GM18519 (cell line): ENCODE measurements around the gene HCCS.

Experiments used
- ATAC-seq: cut with Tn5 transposase; IDR thresholded peaks from one replicate; pipeline ENCODE4 v1.9.1; 2021; ENCODE audit warnings: mild to moderate bottlenecking, moderate library complexity; ENCODE audit not compliant: unreplicated experiment, low FRiP score

HCCS gene

DNA sequence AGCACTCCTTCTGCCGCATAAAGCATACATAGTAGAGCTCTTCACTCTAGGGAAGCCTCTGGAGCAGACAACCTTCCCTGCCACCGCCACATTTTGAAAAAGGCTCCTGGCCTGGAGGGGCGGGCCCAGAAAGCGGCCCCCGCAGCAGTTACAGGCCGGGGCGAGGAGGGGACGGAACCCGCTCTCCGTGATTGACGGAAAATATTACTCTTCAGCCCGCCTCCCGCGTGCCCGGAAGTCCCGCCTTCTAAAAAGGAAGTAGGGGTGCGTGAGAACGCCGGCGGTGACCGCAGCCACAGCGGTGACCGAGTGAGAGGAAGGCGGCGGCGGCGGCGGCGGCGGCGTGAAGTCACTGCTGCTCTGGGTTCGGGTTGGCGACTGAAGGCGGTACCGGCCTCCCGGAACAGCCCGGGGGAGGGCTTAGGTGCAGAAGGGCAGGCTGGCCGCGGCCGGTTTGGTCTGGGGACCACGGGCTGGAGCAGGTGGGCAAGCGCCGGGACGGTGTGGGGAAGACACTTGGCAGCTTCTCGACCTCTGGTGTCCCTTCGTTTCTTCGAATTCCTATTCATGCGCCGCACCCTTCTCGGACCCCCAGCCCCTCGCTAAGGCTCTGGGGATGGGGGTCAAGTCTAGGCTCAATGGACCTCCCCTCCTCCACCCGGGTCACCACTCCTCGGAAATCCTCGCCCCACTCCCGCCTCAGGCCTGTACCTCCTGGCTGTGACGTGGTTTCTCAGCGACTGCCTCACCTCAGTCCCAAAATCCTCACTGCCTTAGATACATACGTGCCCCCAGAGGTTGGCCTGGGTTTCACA, at the start of gene HCCS:
HCCS (plus strand) TSS at position 296 of the 815 bp plus-strand sequence. CDS start 729 bp downstream, outside the sequence.
- ATAC-seq: peak; percentile 81

DNA sequence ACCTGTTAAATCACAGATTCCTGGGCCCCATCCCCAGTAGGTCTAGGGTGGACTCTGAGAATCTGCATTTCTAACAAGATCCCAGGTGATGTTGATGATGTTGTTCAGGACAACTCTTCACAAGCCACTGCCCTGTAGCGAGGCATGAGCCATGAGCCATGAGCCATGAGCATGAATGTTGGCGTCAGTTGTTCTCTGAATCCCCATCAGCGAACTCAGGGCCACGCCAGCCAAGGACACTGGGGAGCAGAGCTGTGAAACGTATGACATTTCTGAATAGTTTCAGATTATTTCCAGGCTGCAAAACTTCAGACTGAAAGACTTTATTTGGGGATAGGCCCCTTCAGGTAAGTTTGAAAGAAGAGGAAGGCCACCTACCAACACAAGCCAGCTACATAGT, 46.9 kb upstream of the HCCS start:
- no peak for ATAC-seq

DNA sequence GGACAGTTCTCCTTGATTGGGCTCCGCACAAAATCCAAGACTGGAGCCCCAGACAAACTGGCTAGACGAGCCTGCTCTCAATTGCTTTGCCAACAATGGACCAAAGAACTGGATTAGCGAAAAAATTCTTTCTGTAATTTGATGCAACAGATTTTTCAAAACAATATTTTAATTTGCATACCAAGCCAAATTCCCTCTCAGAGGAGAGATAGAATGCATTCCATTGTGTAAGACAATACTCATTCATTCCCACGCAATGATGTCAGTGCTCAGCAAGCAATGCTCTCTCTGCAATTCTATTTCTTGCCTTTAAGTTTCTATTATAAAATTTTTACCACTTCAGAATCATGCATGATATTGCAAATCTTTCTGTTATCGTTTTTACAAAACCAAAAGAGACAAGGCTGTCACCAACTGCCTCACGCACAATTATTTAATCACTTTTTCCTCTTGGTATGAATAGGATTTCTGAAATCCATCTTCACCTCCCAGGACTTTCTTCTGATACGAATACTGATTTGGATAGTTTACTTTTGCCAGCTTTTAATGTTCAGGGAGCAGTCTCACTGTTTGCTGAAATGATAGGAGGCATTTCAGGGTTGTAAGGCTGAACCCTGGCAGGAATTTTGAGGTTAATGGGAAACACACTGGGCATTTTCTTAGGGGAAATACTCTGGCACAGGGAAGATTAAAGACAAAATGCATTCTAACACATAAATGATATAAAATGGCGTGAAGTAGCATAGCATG, 46.1 kb upstream of the HCCS start:
- no peak for ATAC-seq

DNA sequence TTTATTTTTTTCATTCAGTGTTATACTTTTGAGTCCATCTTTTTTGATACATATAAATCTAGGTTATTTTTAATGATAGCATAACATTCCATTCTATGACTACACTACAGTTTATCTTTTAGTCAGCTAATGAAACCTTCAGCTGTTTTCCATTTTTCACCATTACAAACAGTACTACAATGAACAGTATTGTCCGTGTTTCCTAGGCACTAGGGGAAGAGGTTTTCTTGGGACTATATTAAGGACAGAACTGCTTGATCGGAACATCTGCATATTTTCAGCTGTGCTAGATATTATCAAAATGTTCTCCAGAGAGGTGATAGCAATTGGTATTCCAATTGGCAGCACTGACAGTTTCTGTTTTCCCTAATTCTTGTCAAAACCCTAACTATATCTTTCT, 44.3 kb upstream of the HCCS start:
- no peak for ATAC-seq

DNA sequence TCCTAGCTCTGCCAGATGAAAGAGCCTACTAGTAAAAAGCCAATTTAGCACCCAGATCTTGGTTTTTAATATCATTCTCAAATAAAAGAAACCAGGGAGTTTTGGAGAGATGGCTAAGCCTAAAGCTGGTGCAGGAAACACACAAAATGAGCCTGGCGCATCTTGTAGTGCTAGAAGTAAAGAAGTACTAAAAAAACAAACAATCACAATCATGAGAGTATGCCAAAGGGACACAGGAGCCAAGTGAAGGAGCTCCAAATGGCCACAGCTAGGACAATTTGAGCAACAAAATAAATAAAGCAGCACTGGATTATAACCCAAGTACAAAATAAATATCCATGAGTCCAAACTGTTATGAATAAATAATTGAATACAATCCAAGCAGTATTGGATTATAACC, 37.8 kb upstream of the HCCS start:
- no peak for ATAC-seq

DNA sequence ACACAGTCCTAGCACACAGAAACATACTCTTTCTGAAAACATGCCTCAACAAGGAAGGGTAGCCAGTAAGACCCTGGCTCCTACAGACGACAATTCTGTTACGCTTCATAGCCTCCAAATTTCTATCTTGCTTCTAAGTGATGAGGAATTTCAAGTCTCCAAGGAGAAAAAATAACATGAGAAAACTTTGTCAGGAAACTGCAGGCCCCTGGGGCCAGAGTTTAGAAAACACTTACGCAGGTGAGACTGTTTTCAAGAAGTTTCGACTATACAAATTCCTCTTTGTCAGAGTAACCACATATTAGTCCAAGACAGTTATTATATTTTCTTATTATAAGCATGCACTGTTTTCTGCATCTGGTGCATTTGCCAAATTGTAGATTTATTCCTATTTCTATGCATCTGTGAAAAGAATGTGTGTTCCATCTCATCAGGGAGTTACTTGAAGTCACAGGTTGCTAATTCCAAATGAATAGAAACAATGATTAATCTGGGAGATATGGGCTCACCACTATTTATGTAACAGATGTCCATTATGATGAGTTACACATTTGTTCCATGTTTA, 30.3 kb upstream of the HCCS start:
- ATAC-seq: no peak

DNA sequence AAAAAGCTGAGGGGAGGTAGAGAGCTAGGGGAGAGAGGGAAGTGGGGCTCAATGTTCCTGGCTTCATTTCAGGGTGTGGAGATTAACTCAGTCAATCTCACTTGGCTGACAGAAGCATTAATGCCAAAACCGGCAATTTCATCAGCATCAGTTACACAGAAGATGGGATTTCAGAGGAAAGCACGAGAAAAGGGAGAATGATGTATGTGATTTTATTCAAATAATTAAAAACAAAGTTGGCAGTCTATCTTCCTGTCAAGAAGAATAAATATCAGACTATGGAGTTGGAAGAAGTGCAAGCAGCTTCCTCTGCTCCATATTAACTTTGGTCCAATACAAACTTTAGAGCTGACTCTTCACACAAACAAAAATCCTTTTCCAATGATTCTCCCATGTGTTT, 29.6 kb upstream of the HCCS start:
- ATAC-seq: no peak

DNA sequence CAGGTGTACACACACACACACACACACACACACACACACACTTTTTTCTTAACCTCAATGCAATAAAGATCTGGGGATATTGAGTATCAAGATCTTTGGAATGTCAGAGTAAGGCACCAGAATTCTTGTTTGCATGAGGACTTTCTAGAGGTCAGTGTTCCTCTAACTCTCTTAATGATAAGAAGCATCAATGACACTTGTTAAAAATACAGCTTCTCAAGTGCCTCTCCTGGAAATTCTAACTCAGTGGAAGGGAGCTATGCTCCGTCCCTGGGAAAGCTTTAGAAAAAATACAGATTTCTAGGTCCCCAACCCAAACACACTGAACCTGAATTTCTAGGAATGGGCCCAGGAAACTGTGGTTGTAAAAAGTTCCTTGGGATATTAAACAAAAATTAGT, 25.8 kb upstream of the HCCS start:
- no peak for ATAC-seq

DNA sequence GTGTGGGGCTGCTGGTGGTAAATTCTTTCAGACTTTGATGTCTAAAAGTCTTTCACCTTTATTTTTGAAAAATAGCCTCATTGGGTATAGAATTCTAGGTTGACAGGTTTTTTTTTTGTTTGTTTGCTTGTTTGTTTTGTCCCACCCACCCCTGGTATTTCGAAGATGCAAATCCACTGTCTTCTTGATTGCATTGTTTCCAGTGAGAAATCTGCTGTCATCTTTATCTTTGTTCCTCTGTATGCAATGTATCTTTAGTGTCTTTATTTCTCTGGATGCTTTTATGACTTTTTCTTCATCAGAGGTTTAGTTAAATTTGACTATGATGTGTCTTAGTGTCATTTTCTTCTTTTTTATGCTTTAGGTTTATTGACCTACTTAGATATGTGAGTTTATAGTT, 21.3 kb upstream of the HCCS start:
- no peak for ATAC-seq

DNA sequence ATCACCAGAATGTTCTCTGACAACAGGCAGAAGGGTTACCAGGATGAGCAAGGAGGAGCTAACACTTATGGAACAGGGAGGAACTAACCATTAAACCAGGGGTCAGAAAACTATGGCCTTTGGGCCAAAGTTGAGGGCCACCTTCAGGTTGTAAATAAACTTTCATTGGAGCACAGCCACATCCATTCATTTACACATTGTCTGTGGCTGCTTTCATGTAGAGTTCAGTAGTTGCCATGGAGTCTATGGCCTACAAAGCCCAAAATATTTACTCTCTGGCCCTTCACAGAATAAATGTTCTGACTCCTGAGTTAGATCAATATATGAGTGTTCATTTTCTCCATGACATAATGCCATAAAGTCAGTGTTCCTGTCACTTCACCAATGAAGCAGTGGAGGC, 13.2 kb upstream of the HCCS start:
- no peak for ATAC-seq

DNA sequence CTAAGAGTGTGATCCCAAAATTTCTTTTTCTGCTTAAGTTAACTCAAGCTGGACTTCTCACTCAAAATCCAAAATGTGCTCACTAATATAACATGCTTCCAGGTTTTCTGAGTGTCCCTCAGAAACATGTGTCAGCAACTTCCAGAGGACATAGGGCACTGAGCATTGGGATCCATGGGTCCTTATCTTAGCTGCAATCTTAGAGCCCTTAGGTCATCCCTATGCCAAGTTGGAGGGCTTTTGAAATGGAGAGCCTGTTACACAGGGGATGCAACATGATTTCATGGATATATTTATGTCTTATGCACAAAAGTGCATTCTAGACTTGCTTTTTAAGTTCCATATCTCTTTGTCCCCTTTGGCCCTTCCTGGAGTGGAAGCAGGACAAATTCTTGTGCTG, 11.7 kb upstream of the HCCS start:
- no peak for ATAC-seq

DNA sequence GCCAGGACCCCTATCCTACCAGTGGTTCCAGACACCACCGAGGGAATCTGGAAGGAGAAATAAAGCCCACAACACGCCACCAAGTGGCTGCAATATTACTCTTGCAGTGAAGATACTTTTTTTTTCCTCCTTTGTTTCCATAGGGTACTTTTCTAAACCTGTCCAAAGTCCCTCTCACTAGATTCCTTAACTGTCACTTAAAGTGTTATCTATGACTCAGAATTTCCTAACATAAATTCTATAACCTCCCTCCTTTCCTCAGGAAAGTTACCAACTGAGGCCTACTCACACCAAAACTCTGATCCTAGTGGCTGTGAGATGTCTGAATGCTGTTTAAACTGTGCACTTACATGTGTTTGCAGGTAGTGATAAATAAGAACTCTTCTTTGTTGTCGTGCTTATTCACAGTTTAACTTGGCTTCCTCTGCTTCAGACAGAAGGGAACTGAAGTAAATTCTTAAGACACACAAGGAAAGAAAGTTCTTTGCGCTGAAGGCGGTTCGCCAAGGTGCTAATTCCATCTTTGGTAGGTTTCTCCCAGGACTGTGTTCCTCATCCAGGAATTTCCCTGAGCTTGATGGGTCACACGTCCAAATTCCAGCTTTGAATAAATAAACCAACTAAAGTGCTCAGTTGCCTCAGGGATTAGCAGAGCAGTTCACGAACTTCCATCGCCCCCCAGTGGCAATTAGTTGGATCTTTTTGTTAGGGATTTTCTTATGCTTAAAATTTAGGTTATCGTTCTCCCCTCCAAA, 10.7 kb upstream of the HCCS start:
- no peak for ATAC-seq

DNA sequence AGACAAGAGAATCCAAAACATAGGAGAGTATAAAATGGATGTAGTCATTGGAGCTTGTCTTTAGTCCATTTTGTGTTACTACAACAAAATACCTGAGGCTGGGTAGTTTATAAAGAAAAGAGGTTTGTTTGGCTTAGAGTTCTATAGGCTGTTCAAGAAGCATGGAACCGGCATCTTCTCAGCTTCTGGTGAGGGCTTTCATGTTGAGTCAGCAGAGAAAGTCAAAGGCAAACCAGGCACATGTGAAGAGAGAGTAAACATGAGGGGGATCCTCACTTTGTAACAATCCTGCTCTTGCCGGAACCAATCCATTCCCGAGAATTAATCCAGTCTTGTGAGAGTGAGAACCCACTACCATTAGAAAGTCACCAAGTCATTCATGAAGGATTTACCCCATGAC, 8.1 kb upstream of the HCCS start:
- ATAC-seq: no peak

DNA sequence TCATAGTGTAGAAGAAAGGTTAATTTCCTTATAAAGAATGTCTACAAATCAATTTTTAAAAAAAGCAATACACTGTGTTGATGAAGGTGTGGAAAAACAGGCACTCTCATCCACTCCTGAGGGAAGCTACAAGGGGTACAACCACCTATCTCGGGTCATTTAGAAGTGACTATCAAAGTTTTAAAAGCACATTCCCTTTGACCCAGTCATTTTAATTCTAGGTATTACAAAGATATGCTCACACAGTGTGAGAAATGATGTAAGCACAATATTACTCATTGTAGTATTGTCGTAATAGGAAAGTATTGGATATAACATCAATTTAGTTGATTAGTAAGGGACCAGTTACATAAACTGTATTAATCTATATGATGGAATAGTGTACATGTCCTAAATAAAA, 7.4 kb upstream of the HCCS start:
- no peak for ATAC-seq

DNA sequence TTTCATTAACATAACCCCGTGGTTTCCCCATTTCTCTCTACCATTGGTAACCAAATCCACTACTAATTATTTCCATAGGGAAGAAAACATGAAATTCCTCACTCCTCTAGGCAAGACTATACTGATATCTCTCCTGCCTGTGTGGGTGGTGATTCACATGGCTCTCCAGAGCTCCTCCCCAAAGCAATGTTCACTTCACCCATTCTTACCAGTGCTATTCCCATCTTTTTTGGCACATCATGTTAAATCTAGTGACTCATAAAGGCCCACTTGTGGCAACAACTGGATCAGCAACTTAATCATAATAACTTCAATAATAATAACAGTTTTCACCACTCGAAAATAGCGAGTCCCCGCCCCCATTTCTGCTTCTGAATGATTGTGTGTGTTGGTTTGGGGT, 6.1 kb upstream of the HCCS start:
- no peak for ATAC-seq

DNA sequence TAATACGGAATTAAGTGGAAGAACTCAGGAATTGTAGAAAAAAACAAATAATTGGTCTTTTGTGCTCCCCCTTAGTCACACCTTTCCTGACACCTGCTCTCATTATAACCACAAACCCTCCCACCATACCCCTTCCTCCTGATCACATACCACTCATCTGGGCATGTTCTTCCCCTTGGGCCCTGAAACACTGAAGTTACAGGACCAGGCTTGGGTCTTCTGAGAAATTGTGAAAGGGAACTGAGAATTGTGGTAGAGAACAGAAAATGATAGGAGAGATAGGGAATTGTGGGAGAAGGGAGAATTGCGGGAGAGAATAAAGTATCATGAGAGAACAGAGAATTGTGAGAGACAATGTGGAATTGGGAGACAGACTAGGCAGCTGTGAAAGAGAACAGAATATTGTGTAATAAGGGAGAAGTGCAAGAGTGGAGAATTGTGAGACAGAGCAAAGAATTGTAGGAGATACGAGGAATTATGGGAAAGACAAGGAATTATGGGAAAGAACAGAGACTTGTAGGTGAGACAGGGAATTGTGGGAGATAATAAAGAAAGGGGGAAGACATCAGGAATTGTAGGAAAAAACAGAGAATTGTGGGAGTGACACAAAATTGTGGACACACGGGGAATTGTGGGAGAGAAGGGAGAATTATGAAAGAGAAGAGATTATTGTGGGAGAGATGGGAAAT, 2.7 kb upstream of the HCCS start:
- ATAC-seq: no peak

DNA sequence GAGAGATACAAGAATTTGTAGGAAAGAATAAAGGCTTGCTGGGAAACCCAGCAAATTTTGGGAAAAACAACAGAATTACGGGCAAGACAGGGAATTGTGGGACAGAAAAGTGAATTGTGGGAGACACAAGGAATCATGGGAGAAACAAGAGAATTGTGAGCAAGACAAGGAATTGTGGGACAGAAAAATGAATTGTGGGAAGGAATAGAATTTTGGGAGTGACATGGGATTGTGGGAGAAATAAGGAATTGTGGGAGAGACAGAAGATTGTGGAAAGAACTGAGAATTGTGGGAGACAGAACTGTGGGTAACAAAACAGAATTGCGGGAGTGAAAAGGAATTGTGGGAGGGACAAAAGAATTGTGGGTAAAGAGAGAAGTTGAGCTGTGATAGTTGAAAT, 1.2 kb upstream of the HCCS start:
- ATAC-seq: no peak

DNA sequence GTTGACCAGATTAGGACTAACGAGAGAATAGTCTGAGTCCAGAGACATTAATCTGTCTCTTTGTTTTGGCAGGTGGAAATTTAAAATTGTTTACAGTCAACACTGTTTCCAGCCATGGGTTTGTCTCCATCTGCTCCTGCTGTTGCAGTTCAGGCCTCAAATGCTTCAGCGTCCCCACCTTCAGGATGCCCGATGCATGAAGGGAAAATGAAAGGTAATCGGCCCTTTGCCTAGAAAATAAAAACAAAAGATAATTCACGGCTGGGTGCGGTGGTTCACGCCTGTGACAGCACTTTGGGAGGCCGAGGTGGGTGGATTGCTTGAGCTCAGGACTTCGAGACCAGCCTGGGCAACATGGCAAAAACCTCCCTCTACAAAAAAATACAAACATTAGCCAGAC, 815 bp downstream of the HCCS start:
- ATAC-seq: no peak

DNA sequence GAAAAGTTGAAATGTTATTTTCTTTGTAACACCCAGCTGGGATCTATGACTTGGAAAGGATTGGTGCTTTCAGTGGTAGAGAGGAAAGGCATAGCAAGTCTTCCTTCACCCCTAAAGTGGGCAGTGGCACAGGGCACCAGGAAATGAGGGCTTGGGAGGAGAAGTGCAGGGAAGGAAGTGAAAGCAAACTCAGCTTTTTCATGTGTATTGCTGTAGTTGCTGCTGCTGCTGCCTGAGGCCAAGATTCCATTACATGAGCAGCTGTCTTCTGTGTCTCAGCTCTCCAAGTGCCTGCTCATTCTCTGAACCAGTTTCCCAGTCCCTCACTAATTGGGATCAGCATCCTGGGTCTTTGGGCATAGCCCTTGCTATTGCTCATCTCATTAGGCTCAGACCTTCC, 2.6 kb downstream of the HCCS start:
- no peak for ATAC-seq

DNA sequence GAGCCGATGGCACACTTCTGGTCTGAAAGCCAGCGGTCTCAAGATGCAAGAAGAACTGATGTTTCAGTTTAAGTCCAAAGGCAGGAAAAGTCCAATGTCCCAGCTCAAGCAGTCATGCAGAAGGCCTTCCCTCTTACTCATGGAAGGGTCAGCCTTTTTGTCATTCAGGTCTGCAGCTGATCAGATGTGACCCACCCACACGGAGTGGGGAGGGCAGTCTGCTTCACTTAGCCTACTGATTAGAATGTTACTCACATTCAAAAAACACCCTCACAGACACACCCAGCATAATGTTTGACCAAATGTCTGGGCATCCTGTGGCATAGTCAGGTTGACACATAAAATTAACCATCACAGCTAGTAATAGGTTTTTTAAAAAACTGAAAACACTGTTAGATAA, 6.6 kb downstream of the HCCS start:
- ATAC-seq: no peak
